K562 (cell line): ENCODE measurements around the gene TMEM208. TPM values are rescaled to one million over a fixed set of nuclear protein-coding genes. Genes with fewer than 3 reads are reported as not detected.

Source experiments
- ATAC-seq: fragments of 200-7000 bp; cut with Tn5 transposase; 3 replicates; pipeline ENCODE4 v1.9.1; 2020; ENCODE audit warnings: moderate library complexity
- BruUV-seq: library from RNA; stranded (reverse); fragments of 400-500 nt; replicated peaks from 2 replicates; lab custom pipeline; 2021; lab: Mats Ljungman, UMichigan
- CTCF ChIA-PET: fragments of 300-600 bp; formaldehyde crosslinking; extraction: SDS; loops from one replicate; lab custom pipeline; 2021; ENCODE audit warnings: low intra/inter-chr PET ratio; lab: Yijun Ruan, JAX
- POLR2A ChIA-PET: fragments of 300-600, 350-650 bp; sonication (Branson Sonifier 250); formaldehyde crosslinking; extraction: SDS; loops from one replicate; lab custom pipeline; 2021; ENCODE audit warnings: antibody characterized with exemption, inconsistent platforms; lab: Yijun Ruan, JAX
- DNase-seq, 4 experiments: peaks; one replicate each; pipeline versions ENCODE4 v3.0.0 to v3.0.0-alpha.2; 2011 to 2018; ENCODE audit warnings: low spot score in 3 of 4, mixed read lengths in 3 of 4; ENCODE audit errors: extremely low read depth in 1 of 4
- FAIRE-seq: peaks from 2 replicates; lab custom pipeline; 2011; peaks lifted over from hg19 to GRCh38; lab: Jason Lieb, UNC
- H2AFZ ChIP-seq: 2 replicates; pipeline ENCODE4 v1.6.0; 2011; ENCODE audit warnings: low read depth, low read length, control low read depth, inconsistent platforms
- H3K27ac ChIP-seq: fragments of 200-600 bp; 3 replicates; pipeline ENCODE4 v1.8.0; 2011; ENCODE audit warnings: low read depth, mild to moderate bottlenecking, control low read depth, inconsistent platforms, low read length, moderate library complexity, mixed read lengths; ENCODE audit errors: extremely low read depth
- H3K27me3 ChIP-seq, 2 experiments: fragments of 300-600 bp in 1 of 2; 2 replicates in 1 of 2; 3 replicates in 1 of 2; pipeline versions ENCODE4 v1.6.0 to v1.8.0; 2011; ENCODE audit warnings: inconsistent platforms in 2 of 2, low read length in 2 of 2, mild to moderate bottlenecking in 1 of 2, mixed read lengths in 1 of 2, moderate library complexity in 1 of 2; ENCODE audit not compliant: control insufficient read depth in 2 of 2, insufficient read depth in 2 of 2
- H3K36me3 ChIP-seq: fragments of 300-600 bp; 3 replicates; pipeline ENCODE4 v1.8.0; 2011; ENCODE audit warnings: mild to moderate bottlenecking, low read length, inconsistent platforms; ENCODE audit not compliant: control insufficient read depth, insufficient read depth
- H3K4me1 ChIP-seq, 2 experiments: fragments of 200-600 bp in 1 of 2; replicated peaks in 1 of 2; 2 replicates in 1 of 2; 3 replicates in 1 of 2; pipeline versions ENCODE4 v1.5.1 to v1.8.0; 2011; ENCODE audit warnings: inconsistent platforms in 2 of 2, low read length in 2 of 2, mild to moderate bottlenecking in 1 of 2, mixed read lengths in 1 of 2, moderate library complexity in 1 of 2; ENCODE audit not compliant: control insufficient read depth in 2 of 2, insufficient read depth in 2 of 2
- H3K4me2 ChIP-seq: 2 replicates; pipeline ENCODE4 v1.6.1; 2011; ENCODE audit warnings: low read length, control low read depth, inconsistent platforms, mixed read lengths; ENCODE audit not compliant: insufficient read depth
- H3K4me3 ChIP-seq: fragments of 200-600 bp; sonication (generic), shearing (Covaris generic); 2 replicates; pipeline ENCODE4 v1.5.1; 2016; ENCODE audit warnings: control low read depth, inconsistent platforms
- H3K79me2 ChIP-seq: fragments of 200-600 bp; 3 replicates; pipeline ENCODE4 v1.8.0; 2011; ENCODE audit warnings: low read length, inconsistent platforms; ENCODE audit not compliant: control insufficient read depth, insufficient read depth
- H3K9ac ChIP-seq, 2 experiments: 2 replicates each; pipeline versions ENCODE4 v1.6.0 to v1.6.1; 2011; ENCODE audit warnings: low read depth in 2 of 2, low read length in 2 of 2, control low read depth in 1 of 2, inconsistent platforms in 1 of 2, mild to moderate bottlenecking in 1 of 2, mixed read lengths in 1 of 2; ENCODE audit not compliant: insufficient read depth in 1 of 2
- H3K9me1 ChIP-seq: one replicate; pipeline ENCODE4 v1.6.0; 2011; ENCODE audit warnings: inconsistent platforms, mild to moderate bottlenecking, low read length, moderate library complexity; ENCODE audit not compliant: control insufficient read depth, insufficient read depth
- H3K9me3 ChIP-seq: replicated peaks from 2 replicates; pipeline ENCODE4 v1.5.1; 2011; ENCODE audit warnings: low read depth, low read length, inconsistent platforms; ENCODE audit not compliant: control insufficient read depth, insufficient read depth
- H4K20me1 ChIP-seq: replicated peaks from 2 replicates; pipeline ENCODE4 v1.6.1; 2011; ENCODE audit warnings: low read length, inconsistent platforms, mixed read lengths; ENCODE audit not compliant: control insufficient read depth, insufficient read depth
- CEBPB ChIP-seq: fragments of 450-650 bp; IDR thresholded peaks from 2 replicates; pipeline ENCODE4 v1.6.1; 2016; ENCODE audit warnings: missing genetic modification characterization, missing compliant biosample characterization
- FOXA3 ChIP-seq, 2 experiments: fragments of 450-650 bp in 1 of 2; sonication (generic) in 1 of 2; formaldehyde crosslinking; IDR thresholded peaks in 1 of 2; conservative IDR thresholded peaks in 1 of 2; 2 replicates each; pipeline versions ENCODE4 v1.4.0 to v1.8.0; 2020 to 2022; ENCODE audit warnings: mild to moderate bottlenecking in 2 of 2, missing genetic modification reagents in 1 of 2
- MCM5 ChIP-seq: fragments of 450-650 bp; IDR thresholded peaks from 2 replicates; pipeline ENCODE4 v1.6.1; 2016; ENCODE audit warnings: low read depth
- NFRKB ChIP-seq: fragments of 450-650 bp; IDR thresholded peaks from 2 replicates; pipeline ENCODE4 v1.6.1; 2016; ENCODE audit warnings: low read depth
- POLR2A ChIP-seq: fragments of 450-650 bp; conservative IDR thresholded peaks from 2 replicates; pipeline ENCODE4 v1.6.1; 2016
- SIRT6 ChIP-seq: IDR thresholded peaks from one replicate; pipeline ENCODE4 v1.6.1; 2012; ENCODE audit warnings: low read depth, mild to moderate bottlenecking, control low read depth, inconsistent platforms, low read length, moderate library complexity
- SMARCA5 ChIP-seq: fragments of 450-650 bp; IDR thresholded peaks from 2 replicates; pipeline ENCODE4 v1.6.1; 2016
- SRSF7 ChIP-seq: fragments of 200-400 bp; formaldehyde crosslinking; optimal IDR thresholded peaks from 2 replicates; pipeline ENCODE3; 2017; ENCODE audit warnings: mild to moderate bottlenecking, low read depth, low read length
- TOE1 ChIP-seq, 2 experiments: fragments of 450-650 bp in 1 of 2; sonication (generic) in 1 of 2; formaldehyde crosslinking in 1 of 2; IDR thresholded peaks; 2 replicates each; pipeline versions ENCODE4 v1.7.1 to v1.8.0; 2016 to 2022; ENCODE audit warnings: borderline replicate concordance in 2 of 2, mild to moderate bottlenecking in 2 of 2, antibody characterized with exemption in 1 of 2, inconsistent platforms in 1 of 2, low read depth in 1 of 2, missing genetic modification reagents in 1 of 2, moderate library complexity in 1 of 2
- ZC3H8 ChIP-seq: fragments of 450-650 bp; IDR thresholded peaks from 2 replicates; pipeline ENCODE4 v1.6.1; 2017
- WGBS: fragments of 100-300 bp; shearing (Covaris generic); methylation state at CpG from one replicate; pipeline ENCODE4 v1.1.6; 2016; ENCODE audit warnings: low coverage, mixed read lengths; ENCODE audit not compliant: insufficient coverage; ENCODE audit errors: missing lambda C conversion rate; 5-methylcytosine and 5-hydroxymethylcytosine counted together
- in situ Hi-C: fragments of 300-500 bp; cut with MboI; formaldehyde crosslinking; loops from 4 replicates; pipeline ENCODE4 v1.15.0; 2018; ENCODE audit warnings: inconsistent platforms, mixed read lengths
- intact Hi-C: fragments of 100-400 bp; cut with micrococcal nuclease; formaldehyde crosslinking; loops from 2 replicates; pipeline ENCODE4 v1.14.2; 2022
- polyA plus RNA-seq, 8 experiments: library from polyadenylated mRNA; depleted of rRNA in 4 of 8; stranded (reverse) in 5 of 8; unstranded in 3 of 8; fragments of >200 nt; fragmentation: Nextera tagmentation in 2 of 8; fragmentation: Illumina TruSeq in 1 of 8; extraction: Ambion mirVana in 2 of 8; extraction: Trizol in 1 of 8; gene quantifications; 2 replicates each; pipeline versions ENCODE4 v1.2.1 to v1.2.3, GENCODE V29; 2011 to 2014; ENCODE audit warnings: inconsistent platforms in 1 of 8, missing spikeins in 1 of 8
- total RNA-seq, 7 experiments: library from RNA; depleted of rRNA in 6 of 7; stranded (reverse); fragments of >200 nt in 6 of 7; fragmentation: Illumina TruSeq in 2 of 7; extraction: Trizol in 2 of 7; gene quantifications; 2 replicates each; pipeline versions ENCODE4 v1.2.1 to v1.2.3, GENCODE V29; 2011 to 2021; ENCODE audit warnings: low replicate concordance in 1 of 7
- TF ChIP-seq, protein P1 (sequence below): fragments of 450-650 bp; formaldehyde crosslinking; IDR thresholded peaks from 2 replicates; pipeline ENCODE4 v1.4.0; 2022; ENCODE audit warnings: missing genetic modification characterization
- TF ChIP-seq, protein P2 (sequence below): fragments of 250-450 bp; sonication (Bioruptor Pico); IDR thresholded peaks from 2 replicates; pipeline ENCODE4 v1.8.0; 2022; ENCODE audit warnings: inconsistent platforms
- TF ChIP-seq, protein P3 (sequence below): sonication (generic); formaldehyde crosslinking; IDR thresholded peaks from 2 replicates; pipeline ENCODE4 v1.8.1; 2023; ENCODE audit warnings: mild to moderate bottlenecking, missing genetic modification reagents

Gene TMEM208
- total and polyA plus RNA-seq, 9 of the 15 experiments (the other 6 are each of a cell fraction or from before 2014, with no cell fraction given): 31.8 to 239 (median 54.3) TPM

DNA sequence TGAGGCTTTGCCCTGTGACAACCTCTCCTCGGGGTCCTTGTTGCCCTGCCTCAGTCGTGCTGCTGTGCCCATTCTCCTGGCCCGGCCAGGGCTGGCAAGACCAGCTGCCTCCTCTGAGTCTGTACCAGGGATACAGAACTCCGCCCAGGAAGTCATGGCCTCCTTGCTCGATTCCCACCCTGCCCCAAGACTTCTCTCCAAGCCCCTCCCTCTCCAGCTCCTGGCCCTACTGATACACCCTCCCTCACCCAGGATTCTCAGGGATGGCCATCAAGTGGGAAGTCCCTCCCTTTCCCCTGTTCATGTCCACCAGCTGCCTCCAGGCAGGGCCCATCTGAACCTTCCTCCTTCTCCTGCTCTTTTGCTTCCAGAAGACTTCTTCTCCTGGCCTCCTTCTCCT lies 11.2 kb upstream of the TMEM208 start:
- no peak for FAIRE-seq
- 62% methylated on average over 5 of the region's 5 CpGs for WGBS
- H3K9ac ChIP-seq: peak overlapping the region in 1 of 2 experiments; percentile 75; a peak in 1 of 4 replicates
- intact Hi-C loops (no loop called here), in situ Hi-C loops (no loop called here)
- H3K4me2 ChIP-seq: no peak overlapping the region
- TF ChIP-seq CEBPB: no peak
- TF ChIP-seq, protein P1, sequence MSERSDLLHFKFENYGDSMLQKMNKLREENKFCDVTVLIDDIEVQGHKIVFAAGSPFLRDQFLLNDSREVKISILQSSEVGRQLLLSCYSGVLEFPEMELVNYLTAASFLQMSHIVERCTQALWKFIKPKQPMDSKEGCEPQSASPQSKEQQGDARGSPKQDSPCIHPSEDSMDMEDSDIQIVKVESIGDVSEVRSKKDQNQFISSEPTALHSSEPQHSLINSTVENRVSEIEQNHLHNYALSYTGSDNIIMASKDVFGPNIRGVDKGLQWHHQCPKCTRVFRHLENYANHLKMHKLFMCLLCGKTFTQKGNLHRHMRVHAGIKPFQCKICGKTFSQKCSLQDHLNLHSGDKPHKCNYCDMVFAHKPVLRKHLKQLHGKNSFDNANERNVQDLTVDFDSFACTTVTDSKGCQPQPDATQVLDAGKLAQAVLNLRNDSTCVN (CRISPR knock-in tag): no peak
- TF ChIP-seq SIRT6: no peak
- TF ChIP-seq SMARCA5: no peak
- no peak for TF ChIP-seq FOXA3 (CRISPR knock-in tag; conservative IDR thresholded peaks at IDR 0.05 in 1 of 2, IDR thresholded peaks at IDR 0.05 in 1 of 2)
- TF ChIP-seq NFRKB: no peak
- no peak for TF ChIP-seq MCM5
- no peak for TF ChIP-seq ZC3H8
- TF ChIP-seq, protein P2, sequence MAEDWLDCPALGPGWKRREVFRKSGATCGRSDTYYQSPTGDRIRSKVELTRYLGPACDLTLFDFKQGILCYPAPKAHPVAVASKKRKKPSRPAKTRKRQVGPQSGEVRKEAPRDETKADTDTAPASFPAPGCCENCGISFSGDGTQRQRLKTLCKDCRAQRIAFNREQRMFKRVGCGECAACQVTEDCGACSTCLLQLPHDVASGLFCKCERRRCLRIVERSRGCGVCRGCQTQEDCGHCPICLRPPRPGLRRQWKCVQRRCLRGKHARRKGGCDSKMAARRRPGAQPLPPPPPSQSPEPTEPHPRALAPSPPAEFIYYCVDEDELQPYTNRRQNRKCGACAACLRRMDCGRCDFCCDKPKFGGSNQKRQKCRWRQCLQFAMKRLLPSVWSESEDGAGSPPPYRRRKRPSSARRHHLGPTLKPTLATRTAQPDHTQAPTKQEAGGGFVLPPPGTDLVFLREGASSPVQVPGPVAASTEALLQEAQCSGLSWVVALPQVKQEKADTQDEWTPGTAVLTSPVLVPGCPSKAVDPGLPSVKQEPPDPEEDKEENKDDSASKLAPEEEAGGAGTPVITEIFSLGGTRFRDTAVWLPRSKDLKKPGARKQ (CRISPR knock-in tag): no peak
- TF ChIP-seq, protein P3, sequence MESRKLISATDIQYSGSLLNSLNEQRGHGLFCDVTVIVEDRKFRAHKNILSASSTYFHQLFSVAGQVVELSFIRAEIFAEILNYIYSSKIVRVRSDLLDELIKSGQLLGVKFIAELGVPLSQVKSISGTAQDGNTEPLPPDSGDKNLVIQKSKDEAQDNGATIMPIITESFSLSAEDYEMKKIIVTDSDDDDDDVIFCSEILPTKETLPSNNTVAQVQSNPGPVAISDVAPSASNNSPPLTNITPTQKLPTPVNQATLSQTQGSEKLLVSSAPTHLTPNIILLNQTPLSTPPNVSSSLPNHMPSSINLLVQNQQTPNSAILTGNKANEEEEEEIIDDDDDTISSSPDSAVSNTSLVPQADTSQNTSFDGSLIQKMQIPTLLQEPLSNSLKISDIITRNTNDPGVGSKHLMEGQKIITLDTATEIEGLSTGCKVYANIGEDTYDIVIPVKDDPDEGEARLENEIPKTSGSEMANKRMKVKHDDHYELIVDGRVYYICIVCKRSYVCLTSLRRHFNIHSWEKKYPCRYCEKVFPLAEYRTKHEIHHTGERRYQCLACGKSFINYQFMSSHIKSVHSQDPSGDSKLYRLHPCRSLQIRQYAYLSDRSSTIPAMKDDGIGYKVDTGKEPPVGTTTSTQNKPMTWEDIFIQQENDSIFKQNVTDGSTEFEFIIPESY (CRISPR knock-in tag): no peak
- TF ChIP-seq POLR2A: no peak
- TF ChIP-seq TOE1 (IDR thresholded peaks at IDR 0.05; ENCODE audit: borderline replicate concordance): no peak
- TF ChIP-seq TOE1 (CRISPR knock-in tag; IDR thresholded peaks at IDR 0.05; ENCODE audit: borderline replicate concordance, low read depth): no peak
- TF ChIP-seq SRSF7: no peak
- TF ChIP-seq, all 486 proteins: peak for 0
- CTCF ChIA-PET: no interaction called here
- Histone ChIP-seq H4K20me1 (no peaks in the 10 kb centered on the region), H3K4me1 (peaks cover 20 to 26% of the 10 kb centered on the region in 2 experiments), H3K27ac (no peak overlapping the region), H3K36me3 (no peaks in the 10 kb centered on the region), H3K27me3 (no peaks in the 10 kb centered on the region), H3K4me3 (no peak overlapping the region), H3K9me3 (no peaks in the 10 kb centered on the region), H3K79me2 (no peaks in the 10 kb centered on the region), H2AFZ (0 out of 2 replicates have a peak overlapping the region, but pooled peaks have one; percentile 26), H3K9me1 (no peaks in the 10 kb centered on the region)
- POLR2A ChIA-PET: interaction anchor here (0.7 to 2.4 kb wide), 2 partner anchors 9 to 11 kb away, joined by 3 to 9 read pairs; partner anchors contain the start of gene TMEM208
- DNase-seq (peak in 1 of 4 experiments; percentile 45), ATAC-seq (no peak)
- no TSS peak for BruUV-seq
